ENCODE data around the gene MOGAT2. TPM values are rescaled to one million over a fixed set of nuclear protein-coding genes. Genes with fewer than 3 reads are reported as not detected.
A peak's percentile ranks its signal among the peaks of the same experiment; 100 is the strongest.

Gene MOGAT2
- total and polyA plus RNA-seq, 2 of the 13 experiments (the other 11 are each of a cell fraction or from before 2014, with no cell fraction given), result 27.2 to 27.8 TPM

DNA sequence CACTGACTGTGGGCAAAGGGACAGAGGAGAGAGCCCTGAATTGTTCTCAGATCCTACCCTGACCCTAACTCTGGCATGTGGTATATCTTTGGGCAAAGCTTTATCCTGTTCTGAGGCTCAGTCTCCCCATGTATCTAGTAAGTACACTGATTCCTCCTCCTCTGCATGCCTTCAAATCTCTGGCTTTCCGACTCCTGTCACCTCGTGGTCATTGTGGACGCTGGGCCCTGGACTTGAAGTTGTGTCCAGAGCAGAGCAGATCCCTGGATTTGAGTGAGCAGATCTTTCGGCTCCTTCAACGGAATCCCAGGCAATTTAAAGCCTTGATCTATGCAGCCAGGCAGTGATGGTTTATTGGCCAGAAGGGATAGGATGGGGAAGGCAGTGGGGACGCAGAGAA lies 3.0 kb downstream of the MOGAT2 start (continued):
- TF ChIP-seq, protein P1, sequence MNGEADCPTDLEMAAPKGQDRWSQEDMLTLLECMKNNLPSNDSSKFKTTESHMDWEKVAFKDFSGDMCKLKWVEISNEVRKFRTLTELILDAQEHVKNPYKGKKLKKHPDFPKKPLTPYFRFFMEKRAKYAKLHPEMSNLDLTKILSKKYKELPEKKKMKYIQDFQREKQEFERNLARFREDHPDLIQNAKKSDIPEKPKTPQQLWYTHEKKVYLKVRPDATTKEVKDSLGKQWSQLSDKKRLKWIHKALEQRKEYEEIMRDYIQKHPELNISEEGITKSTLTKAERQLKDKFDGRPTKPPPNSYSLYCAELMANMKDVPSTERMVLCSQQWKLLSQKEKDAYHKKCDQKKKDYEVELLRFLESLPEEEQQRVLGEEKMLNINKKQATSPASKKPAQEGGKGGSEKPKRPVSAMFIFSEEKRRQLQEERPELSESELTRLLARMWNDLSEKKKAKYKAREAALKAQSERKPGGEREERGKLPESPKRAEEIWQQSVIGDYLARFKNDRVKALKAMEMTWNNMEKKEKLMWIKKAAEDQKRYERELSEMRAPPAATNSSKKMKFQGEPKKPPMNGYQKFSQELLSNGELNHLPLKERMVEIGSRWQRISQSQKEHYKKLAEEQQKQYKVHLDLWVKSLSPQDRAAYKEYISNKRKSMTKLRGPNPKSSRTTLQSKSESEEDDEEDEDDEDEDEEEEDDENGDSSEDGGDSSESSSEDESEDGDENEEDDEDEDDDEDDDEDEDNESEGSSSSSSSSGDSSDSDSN (CRISPR knock-in tag; IDR thresholded peaks at IDR 0.05), result no peak
- TF ChIP-seq ZNF30 (CRISPR knock-in tag; IDR thresholded peaks at IDR 0.05) (no peak), SRF (IDR thresholded peaks at IDR 0.05; ENCODE audit: low read depth, low read length) (no peak), ZNF274 (CRISPR knock-in tag; IDR thresholded peaks at IDR 0.05) (peak; percentile 50; the same call in 1 of the 2 replicates), NFYC (CRISPR knock-in tag; IDR thresholded peaks at IDR 0.05) (no peak), ZNF550 (CRISPR knock-in tag; IDR thresholded peaks at IDR 0.05; ENCODE audit: borderline replicate concordance) (no peak), ZC3H13 (CRISPR knock-in tag; IDR thresholded peaks at IDR 0.05) (no peak), HDAC1 (CRISPR knock-in tag; IDR thresholded peaks at IDR 0.05) (0 out of 2 replicates have a peak, but pooled peaks have one; percentile 26), ZKSCAN1 (IDR thresholded peaks at IDR 0.05; ENCODE audit: low read length) (no peak), ZBTB34 (CRISPR knock-in tag; IDR thresholded peaks at IDR 0.05) (no peak), RAD51 (IDR thresholded peaks at IDR 0.05; ENCODE audit: borderline replicate concordance) (no peak), ZNF44 (CRISPR knock-in tag; IDR thresholded peaks at IDR 0.05) (no peak), ZNF407 (CRISPR knock-in tag; IDR thresholded peaks at IDR 0.05; ENCODE audit: not compliant biosample characterization) (no peak)
